ENCODE results near the gene ENPP1.

The ENPP1 gene

DNA sequence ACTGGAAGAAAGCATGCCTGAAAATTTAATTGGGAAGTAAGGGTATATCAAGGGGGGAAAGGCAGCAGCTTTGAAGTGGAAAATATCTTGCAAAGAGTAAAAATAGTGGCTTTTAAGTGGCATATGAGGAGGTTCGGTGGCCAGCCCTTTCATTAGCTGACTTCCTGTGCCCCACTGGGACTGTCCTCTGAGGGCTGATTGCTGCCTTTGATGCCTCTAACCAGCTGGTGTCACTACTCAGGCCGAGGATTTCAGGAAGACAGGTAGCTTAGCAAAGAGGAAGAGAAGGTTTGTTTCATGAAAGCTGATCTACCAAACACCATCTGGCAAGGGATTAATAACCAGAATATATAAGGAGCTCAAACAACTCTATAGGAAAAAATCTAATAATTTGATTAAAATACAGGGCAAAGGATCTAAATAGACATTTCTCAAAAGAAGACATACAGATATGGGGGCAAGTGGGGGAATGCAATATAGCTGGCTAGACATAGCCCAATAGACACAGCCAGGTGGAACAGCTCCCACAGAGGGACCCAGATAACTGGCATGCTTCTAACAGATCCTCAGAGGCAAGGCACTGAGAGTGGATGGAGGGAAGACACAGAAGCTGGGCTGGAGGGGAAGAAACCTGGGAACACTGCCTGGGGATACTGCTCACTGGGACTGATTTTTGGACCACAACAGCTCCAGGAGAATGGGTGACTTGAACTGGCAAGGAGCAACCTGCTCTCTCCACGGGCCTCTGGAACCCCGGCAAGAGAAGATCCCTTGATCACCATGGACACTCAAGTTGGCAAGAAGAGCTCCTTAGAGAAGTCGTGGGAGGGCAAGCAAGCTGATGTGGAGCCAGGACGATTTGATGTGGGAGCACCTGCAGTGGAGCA is 110.2 kb downstream of the ENPP1 start:
- DNase-seq = no peak

- DNase-seq = no peak
These were observed 111.0 kb downstream of the ENPP1 start for GRCh38 chr6:131918650-131919355.

- DNase-seq = no peak
These were observed 112.8 kb downstream of the ENPP1 start for GRCh38 chr6:131920656-131921055.

DNA sequence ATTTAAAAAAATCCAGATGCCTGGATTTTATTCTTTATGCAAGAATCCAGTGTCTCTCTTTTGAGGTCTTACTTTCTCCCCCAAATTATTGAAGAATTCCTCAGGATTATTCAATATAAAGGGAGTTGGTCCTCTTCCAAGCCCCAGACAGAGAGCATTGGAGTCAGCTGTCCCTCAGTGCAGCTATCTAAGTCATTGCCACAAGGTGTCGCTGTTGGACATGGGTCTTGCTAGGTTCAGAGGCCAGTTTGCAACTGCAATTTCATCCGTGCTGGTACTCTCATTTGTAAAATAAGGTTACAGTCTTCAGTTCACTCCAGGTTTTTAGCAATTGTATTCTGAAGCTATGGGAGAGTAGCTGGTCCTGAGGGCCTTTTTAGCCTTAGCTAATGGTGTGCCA is 115.5 kb downstream of the ENPP1 start:
- DNase-seq = peak; percentile 38

- DNase-seq = no peak
These were observed 117.2 kb downstream of the ENPP1 start for GRCh38 chr6:131924881-131925474.

GRCh38 chr6:131929264-131929663 is 121.4 kb downstream of the ENPP1 start:
- no peak for DNase-seq

DNA sequence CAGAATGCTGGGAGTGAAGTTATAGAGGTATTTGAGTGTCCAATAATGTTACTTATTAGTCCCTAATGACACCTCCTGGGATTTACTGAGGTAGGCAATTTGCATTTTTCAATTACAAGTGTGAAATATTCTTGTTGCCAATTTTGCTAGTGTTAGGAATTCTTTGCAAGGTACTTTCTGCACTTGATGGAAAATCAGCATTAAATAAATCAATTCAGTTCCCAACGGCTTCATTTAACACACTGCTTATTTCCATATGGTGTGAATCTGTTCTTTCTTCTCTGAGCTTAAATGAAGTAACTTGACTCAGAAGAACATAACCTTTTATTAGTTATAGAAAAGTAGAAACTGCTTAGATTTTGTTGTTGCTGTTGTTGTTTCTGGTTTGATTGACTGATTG is 122.2 kb downstream of the ENPP1 start:
- DNase-seq = no peak

DNA sequence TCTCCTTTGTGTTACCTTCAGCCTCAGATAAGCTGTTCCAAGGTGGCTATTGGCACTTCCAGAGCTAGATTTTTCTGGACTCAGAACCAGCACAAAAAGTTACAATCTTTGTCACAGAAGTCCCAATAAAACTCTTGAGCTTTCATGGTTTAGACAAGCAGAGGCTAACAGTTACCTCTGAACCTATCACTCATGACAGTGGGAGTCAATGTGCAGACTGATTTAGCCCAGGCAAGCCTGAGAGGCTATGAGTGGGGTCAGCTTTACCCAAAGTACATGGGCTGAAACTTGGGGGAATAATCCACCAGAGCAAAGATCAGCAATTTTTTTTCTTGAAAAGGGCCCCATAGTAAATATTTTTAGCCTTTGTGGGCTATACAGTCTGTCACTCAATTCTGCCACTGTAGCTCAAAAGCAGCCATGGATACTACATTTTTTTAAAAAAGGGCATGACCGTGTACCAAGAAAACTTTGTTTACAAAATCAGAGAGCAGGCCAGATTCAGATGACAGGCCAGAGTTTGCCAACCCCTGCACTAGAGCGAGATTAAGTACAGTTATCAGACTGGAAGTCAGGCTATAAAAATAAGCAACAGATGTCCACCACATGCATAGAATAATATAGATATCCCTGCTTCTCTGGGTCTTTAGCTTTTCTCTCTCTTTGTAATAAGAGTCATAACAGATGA is 123.4 kb downstream of the ENPP1 start:
- DNase-seq = no peak

DNA sequence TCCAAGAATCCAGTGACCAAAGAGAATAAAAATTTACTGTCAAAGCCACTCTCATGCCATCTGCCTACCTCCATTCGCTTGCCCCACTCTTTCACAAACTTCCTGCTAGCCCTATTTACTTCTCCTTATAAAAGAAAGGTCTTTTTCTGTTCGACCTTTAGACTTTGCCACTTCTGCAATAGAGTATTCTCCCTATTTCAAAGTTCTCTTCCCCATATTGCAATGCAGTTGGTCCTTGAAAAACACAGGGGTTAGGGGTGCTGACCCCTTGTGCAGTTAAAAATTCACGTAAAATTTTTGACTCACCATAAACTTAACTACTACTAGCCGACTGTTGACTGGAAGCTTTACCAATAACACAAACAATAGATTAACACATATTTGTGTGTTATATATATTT is 128.3 kb downstream of the ENPP1 start:
- no peak for DNase-seq

GRCh38 chr6:131937226-131937625 is 129.4 kb downstream of the ENPP1 start:
- peak; percentile 65 for DNase-seq

- no peak for DNase-seq
These were observed 130.1 kb downstream of the ENPP1 start for GRCh38 chr6:131937703-131938631.
